SU-DHL-6 (cell line): ENCODE data around the gene LRP3.

Experiments used
- CTCF ChIP-seq: fragments of 200-600 bp; sonication (generic); IDR thresholded peaks from one replicate; pipeline ENCODE4 v1.5.1; 2017; ENCODE audit warnings: antibody characterized with exemption, mild to moderate bottlenecking, low read length, moderate library complexity; ENCODE audit not compliant: insufficient read depth, poor library complexity, severe bottlenecking
- EZH2phosphoT487 ChIP-seq: fragments of 200-600 bp; sonication (generic), shearing (Covaris generic); conservative IDR thresholded peaks from 2 replicates; pipeline ENCODE4 v1.6.1; 2018; ENCODE audit warnings: mild to moderate bottlenecking, antibody characterized with exemption, low read length, moderate library complexity, mixed read lengths

- no peak for TF ChIP-seq CTCF
- no peak for TF ChIP-seq EZH2phosphoT487
These were observed 4.0 kb downstream of the LRP3 start for GRCh38 chr19:33198169-33198568.
